Measurements from ENCODE around the gene GPD2. TPM values are rescaled to one million over a fixed set of nuclear protein-coding genes. Genes with fewer than 3 reads are reported as not detected.

Gene GPD2
- total and polyA plus RNA-seq, 2 of the 4 experiments (the other 2 are of a cell fraction), result 20.4 to 100 TPM

DNA sequence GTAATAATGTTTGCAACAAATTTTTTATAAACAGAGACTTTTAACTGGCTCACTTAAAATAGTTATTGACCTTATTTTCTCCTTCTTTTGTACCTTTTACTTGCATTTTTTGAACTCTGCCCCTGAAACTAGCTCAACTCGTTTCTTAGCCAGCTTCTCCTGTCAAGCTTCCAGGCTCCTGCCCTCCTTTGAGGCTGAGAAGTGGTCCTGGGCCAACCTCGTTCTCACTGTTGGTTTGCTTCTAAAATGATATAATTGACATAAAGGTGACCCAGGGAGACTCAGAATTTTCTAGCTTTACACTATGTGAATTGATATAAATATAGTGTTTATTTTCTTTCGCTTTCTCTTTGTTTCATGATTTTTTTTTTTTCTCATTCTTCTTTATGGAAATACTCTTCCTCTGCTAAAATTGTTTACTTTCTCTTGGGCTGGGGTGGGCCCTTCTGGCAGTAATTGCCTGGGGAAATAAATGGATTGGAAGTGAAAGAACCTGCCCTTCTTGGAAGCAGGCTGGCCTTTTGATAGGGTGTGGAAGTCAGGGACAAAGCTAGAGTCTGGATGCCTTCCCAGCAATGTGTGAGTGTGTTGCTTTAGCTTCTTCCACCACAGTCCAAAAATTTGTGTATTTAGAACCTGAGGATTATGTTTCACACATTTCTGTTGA is 30.7 kb downstream of the GPD2 start:
- Histone ChIP-seq H4K20me1 (ENCODE audit: insufficient read depth, low read length) (peaks cover 3% of the 10 kb centered on the region; the same call in 1 of the 2 replicates), H3K4me2 (ENCODE audit: low read depth, low read length) (peak overlapping the region; percentile 72), H2BK5ac (ENCODE audit: low read depth, low read length, poor library complexity, severe bottlenecking) (no peak overlapping the region), H4K5ac (ENCODE audit: low read depth, low read length) (no peak overlapping the region), H3K27me3 (ENCODE audit: control insufficient read depth, insufficient read depth, low read length) (no peaks in the 10 kb centered on the region), H4K8ac (ENCODE audit: low read depth in 2 of 2, low read length in 2 of 2) (peak overlapping the region in 1 of 2 experiments; percentile 34; a peak in 2 of 4 replicates), H2AK9ac (replicated peaks; ENCODE audit: low read depth, low read length, poor library complexity) (no peak overlapping the region), H3K56ac (ENCODE audit: extremely low read depth, insufficient read depth, low read length) (no peak overlapping the region), H3K4me3 (ENCODE audit: insufficient read depth, low read depth, low read length) (no peak overlapping the region), H3K23ac (ENCODE audit: low read depth, low read length) (peak overlapping the region; percentile 19; the same call in 1 of the 2 replicates), H4K91ac (ENCODE audit: insufficient read depth, low read depth, low read length) (no peak overlapping the region), H3K14ac (replicated peaks; ENCODE audit: low read depth, low read length) (no peak overlapping the region; the same call in 1 of the 2 replicates), H2AK5ac (ENCODE audit: low read depth, low read length) (no peak overlapping the region), H2AFZ (replicated peaks; ENCODE audit: low read length, poor library complexity) (no peak overlapping the region), H3K36me3 (ENCODE audit: control insufficient read depth, insufficient read depth, low read length) (no peaks in the 10 kb centered on the region), H3K9me3 (ENCODE audit: control insufficient read depth, insufficient read depth, low read length) (no peaks in the 10 kb centered on the region), H3K9me1 (ENCODE audit: insufficient read depth, low read length) (no peaks in the 10 kb centered on the region), H3K27ac (ENCODE audit: insufficient read depth, low read length) (peak overlapping the region; percentile 62; the same call in 1 of the 2 replicates), H2BK15ac (ENCODE audit: low read depth, low read length) (no peak overlapping the region), H3K79me1 (ENCODE audit: low read depth in 1 of 2, low read length in 2 of 2) (peaks cover 13 to 39% of the 10 kb centered on the region in 2 experiments), H3K18ac (ENCODE audit: low read depth, low read length) (0 out of 2 replicates have a peak overlapping the region, but pooled peaks have one; percentile 6), H3K4me1 (ENCODE audit: control insufficient read depth, insufficient read depth, low read length) (peaks cover 10% of the 10 kb centered on the region), H3K9ac (ENCODE audit: low read depth, low read length) (peak overlapping the region; percentile 61; the same call in 1 of the 2 replicates), H2BK120ac (ENCODE audit: low read depth, low read length) (no peak overlapping the region), H3K4ac (ENCODE audit: low read depth, low read length) (no peak overlapping the region), H2BK20ac (ENCODE audit: low read depth, low read length) (no peak overlapping the region)
- DNase-seq, result peak; percentile 50
- ChIA-PET POLR2A (ENCODE audit: unreplicated experiment) (no interaction called here), CTCF (no interaction called here)
- no CpG with 5 or more reads among the region's 3 CpGs for WGBS, 2 experiments (ENCODE audit: extremely low coverage in 2 of 2, insufficient read length in 1 of 2)
- BruUV-seq (replicated peaks), result no TSS peak
- dilution Hi-C loops (cut with HindIII; ENCODE audit: low sequenced_read_pairs, unreplicated experiment), result no loop called here
- in situ Hi-C loops (cut with MboI; ENCODE audit: low sequenced_read_pairs), result no loop called here
- no peak for TF ChIP-seq NFE2L2 (IDR thresholded peaks at IDR 0.05; ENCODE audit: low read depth, low read length)
- no peak for TF ChIP-seq POLR2A (IDR thresholded peaks at IDR 0.05; ENCODE audit: low read depth, low read length)
- TF ChIP-seq, protein P1, sequence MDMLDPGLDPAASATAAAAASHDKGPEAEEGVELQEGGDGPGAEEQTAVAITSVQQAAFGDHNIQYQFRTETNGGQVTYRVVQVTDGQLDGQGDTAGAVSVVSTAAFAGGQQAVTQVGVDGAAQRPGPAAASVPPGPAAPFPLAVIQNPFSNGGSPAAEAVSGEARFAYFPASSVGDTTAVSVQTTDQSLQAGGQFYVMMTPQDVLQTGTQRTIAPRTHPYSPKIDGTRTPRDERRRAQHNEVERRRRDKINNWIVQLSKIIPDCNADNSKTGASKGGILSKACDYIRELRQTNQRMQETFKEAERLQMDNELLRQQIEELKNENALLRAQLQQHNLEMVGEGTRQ (IDR thresholded peaks at IDR 0.05; ENCODE audit: low read depth, low read length), result no peak
- no peak for TF ChIP-seq CHD1 (IDR thresholded peaks at IDR 0.05; ENCODE audit: low read depth, low read length)
- no peak for TF ChIP-seq CEBPB (IDR thresholded peaks at IDR 0.05; ENCODE audit: low read depth, low read length)
- TF ChIP-seq RFX5 (IDR thresholded peaks at IDR 0.05; ENCODE audit: low read depth, low read length), result no peak
- TF ChIP-seq, protein P2, sequence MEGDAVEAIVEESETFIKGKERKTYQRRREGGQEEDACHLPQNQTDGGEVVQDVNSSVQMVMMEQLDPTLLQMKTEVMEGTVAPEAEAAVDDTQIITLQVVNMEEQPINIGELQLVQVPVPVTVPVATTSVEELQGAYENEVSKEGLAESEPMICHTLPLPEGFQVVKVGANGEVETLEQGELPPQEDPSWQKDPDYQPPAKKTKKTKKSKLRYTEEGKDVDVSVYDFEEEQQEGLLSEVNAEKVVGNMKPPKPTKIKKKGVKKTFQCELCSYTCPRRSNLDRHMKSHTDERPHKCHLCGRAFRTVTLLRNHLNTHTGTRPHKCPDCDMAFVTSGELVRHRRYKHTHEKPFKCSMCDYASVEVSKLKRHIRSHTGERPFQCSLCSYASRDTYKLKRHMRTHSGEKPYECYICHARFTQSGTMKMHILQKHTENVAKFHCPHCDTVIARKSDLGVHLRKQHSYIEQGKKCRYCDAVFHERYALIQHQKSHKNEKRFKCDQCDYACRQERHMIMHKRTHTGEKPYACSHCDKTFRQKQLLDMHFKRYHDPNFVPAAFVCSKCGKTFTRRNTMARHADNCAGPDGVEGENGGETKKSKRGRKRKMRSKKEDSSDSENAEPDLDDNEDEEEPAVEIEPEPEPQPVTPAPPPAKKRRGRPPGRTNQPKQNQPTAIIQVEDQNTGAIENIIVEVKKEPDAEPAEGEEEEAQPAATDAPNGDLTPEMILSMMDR (conservative IDR thresholded peaks at IDR 0.05; ENCODE audit: low read depth, low read length), result no peak
- TF ChIP-seq MAFK (IDR thresholded peaks at IDR 0.05; ENCODE audit: low read depth, low read length), result no peak
- peak; percentile 61 for ATAC-seq (ENCODE audit: low read depth)
- intact Hi-C loops (cut with micrococcal nuclease), result loop anchor here (10.0 kb wide), 1 partner anchor 132 kb away; the partner anchor contains the start of gene NR4A2

Measured in IMR-90 (cell line).